ENCODE data around the gene TMPRSS7. TPM values are rescaled to one million over a fixed set of nuclear protein-coding genes. Genes with fewer than 3 reads are reported as not detected.

TMPRSS7 gene, protein sequence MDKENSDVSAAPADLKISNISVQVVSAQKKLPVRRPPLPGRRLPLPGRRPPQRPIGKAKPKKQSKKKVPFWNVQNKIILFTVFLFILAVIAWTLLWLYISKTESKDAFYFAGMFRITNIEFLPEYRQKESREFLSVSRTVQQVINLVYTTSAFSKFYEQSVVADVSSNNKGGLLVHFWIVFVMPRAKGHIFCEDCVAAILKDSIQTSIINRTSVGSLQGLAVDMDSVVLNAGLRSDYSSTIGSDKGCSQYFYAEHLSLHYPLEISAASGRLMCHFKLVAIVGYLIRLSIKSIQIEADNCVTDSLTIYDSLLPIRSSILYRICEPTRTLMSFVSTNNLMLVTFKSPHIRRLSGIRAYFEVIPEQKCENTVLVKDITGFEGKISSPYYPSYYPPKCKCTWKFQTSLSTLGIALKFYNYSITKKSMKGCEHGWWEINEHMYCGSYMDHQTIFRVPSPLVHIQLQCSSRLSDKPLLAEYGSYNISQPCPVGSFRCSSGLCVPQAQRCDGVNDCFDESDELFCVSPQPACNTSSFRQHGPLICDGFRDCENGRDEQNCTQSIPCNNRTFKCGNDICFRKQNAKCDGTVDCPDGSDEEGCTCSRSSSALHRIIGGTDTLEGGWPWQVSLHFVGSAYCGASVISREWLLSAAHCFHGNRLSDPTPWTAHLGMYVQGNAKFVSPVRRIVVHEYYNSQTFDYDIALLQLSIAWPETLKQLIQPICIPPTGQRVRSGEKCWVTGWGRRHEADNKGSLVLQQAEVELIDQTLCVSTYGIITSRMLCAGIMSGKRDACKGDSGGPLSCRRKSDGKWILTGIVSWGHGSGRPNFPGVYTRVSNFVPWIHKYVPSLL
- not detected in 2 replicates for total RNA-seq

DNA sequence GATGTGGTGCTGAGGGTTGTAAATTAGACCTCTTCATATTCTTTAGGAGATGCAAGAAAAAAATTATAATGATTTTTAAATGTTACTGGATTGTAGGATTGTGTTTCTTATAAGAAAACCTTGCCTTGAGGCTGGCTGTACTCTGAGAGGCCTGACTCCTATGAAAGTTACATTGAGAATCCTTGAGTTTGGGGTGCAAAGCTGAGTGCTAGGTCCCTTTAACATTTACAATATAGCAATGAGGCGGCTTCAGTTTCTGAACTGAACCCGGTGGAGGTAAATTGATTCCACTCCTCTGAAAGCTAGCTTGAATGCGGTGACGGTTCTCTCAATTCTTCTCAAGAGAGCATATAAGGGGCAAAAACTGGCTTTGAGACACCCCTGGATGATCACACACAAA, at the start of gene TMPRSS7:
TSS of gene TMPRSS7 (plus strand) at position 301 of the 400 bp plus-strand sequence. CDS start 110 bp downstream, outside the sequence.
- DNase-seq, result no peak

DNA sequence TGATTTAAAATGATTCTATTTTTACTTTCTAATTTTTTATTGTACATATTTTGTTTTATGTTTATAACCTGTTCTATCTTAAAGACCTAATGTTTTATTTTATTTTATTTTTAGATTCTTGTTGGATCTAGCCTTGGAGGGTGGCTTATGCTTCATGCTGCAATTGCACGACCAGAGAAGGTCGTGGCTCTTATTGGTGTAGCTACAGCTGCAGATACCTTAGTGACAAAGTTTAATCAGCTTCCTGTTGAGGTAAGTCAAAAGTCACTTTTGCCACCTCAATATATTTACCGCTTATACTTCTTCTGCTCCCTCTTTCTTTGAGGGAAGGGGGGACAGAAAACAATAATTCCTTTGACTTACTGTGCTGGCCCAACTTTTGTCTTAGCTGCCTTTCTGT, 47.7 kb upstream of the TMPRSS7 start:
- no peak for DNase-seq

DNA sequence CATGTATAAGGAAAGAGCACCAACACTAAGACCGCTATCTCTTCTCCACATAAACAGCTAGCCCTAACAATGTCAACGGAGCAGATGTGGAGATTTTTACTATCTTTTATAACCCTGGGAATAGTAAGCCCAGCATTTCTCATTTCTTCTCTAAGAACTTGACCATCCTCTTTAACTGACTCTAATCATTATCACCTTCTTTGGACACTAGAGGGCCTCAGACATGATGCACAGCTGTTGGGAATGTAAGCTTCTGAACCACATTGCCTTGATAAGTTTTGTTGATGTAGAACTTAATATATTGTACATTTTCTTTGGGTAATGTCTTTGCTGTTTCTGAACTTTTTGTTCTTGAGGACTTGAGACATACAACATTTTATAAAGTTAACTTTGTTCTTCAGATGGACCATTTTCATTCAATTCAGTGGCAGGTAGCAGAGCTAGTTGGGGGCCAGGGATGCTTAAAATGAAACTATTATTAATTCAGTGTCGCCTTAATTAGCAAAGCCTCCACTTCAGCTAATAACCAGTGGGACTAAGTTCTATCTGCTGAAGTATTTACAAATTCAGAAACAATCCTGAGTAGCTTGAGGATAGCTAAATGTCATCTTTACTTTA, 45.4 kb upstream of the TMPRSS7 start:
- DNase-seq, result peak; percentile 80

DNA sequence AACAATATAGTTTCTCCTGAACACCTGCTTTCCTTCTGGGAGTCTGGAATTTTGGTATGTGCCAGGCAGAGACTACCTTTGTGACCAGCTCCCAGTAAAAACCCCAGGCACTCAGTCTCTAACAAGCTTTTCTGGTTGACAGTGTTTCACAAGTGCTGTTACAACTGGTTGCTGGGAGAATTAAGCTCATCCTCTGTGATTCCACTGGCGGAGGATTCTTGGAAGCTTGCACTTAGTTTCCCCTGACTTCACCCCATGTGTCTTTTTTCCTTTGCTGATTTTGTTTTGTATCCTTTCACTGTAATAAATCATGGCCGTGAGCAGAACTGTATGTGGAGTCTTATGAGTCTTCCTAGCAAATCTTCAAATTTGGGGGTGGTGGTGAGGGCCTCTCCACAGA, 41.5 kb upstream of the TMPRSS7 start:
- no peak for DNase-seq

DNA sequence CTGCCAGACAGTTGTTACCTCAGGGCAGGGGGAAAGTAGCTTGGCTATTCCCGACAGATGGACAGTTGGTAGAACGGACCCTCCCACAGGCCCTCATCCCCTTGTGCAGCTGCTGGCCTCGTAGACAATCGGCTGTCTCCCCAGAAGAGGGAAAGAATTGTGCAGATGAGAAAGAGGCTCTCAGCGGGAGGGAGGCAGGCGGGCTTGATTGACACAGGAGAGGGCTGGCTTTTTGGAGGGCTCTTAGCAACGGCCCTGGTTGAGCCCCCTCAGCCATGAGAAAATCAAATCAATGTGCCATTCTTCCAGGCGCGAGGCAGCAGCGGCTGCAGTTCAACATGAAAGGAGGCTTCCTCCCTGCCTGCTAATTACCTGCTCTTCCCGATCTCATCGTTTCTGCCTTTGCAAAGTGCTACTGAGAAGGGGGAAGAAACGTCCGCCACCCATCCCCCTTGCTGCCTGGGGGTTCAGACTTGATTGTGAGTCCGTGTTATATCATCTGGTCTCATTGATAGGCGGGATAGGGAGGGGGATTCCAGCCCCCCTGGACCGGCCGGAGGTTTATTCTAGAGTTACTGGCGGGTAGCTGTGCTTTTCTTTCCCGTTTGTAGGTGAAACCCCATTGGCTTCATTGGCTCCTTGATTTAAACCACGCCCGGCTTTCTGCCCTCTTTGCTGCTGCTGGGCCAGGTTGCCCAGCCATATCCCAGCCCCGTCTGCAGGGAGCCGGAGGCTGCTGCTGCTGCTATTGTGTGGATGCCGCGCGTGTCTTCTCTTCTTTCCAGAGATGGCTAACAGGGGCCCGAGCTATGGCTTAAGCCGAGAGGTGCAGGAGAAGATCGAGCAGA, 35.7 kb upstream of the TMPRSS7 start, which contains the start of gene TAGLN3:
TSS of gene TAGLN3 (plus strand) at position 287 of the 848 bp plus-strand sequence. CDS start at position 788, 501 bp downstream.
- DNase-seq, result peak; percentile 34

DNA sequence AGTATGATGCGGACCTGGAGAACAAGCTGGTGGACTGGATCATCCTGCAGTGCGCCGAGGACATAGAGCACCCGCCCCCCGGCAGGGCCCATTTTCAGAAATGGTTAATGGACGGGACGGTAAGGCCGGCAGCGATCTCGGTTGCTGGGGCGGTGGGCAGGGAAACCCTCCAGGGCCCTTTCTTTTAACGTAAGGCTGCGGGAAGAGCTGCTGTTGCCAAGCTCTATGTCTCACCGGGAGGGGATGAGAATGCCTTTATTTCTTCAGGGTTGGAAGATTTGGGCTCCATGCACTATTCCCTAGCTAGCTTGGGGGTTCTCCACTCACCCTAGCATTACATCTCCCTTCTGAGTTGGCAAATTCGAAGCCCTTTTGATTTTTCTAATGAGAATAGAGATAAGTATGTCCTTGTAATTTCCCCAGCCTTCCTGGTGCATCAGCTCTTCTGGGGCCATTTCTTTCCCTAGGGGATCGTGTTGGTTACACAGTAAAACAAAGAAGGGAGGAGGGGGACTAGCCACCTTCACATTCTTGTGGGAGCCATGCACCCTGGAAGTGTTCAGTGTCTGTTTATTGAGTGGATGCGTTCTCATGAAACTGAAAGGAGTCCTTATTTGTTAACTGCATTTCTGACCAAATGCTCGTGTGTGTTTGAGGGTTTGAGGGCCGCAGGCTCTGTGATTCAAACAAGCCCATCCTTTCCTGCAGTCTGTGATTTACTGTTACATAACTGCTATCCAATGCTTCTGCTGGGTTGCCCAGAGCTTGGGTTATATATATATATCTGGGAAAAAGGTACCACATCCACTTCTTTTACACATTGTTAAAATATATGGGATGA, 34.8 kb upstream of the TMPRSS7 start:
- no peak for DNase-seq

DNA sequence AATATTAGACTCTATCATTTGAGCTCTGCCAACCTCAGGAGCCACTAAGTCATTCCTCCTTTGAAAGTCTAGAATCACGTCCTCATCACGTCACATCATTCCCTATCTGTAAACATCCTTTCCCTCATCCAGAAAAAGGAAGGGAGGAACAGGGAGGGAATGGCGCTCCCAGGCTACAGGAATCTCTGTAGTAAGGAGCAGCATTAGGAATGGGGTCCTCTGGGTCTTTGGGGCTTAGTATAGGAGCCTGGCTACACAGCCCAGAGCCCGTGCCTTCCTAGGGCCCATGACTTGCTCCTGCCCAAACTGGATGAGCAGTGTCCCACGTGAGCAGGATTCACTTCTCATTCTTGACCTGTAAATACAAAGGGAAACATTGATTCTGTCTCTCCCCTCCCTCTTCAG, 34.2 kb upstream of the TMPRSS7 start:
- DNase-seq, result no peak

DNA sequence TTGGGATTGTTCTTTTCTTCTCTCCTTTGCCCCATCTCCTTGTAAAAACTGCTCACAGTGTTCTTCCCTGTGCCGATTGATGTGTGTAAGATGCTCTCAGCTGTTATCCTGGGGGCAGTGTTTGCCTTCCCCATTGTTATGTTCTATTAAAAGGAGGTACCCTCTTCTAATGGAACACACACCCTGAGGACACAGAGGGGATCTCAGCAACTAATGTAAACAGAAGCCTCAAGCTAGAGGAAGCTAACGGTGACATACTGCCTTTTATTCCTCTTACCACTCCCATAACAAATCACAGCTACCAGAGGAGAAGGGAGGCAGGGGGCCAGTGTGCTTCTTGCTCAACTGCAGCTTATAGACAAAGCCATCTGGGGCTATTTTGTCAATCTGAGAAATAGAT, 33.6 kb upstream of the TMPRSS7 start:
- DNase-seq, result no peak

DNA sequence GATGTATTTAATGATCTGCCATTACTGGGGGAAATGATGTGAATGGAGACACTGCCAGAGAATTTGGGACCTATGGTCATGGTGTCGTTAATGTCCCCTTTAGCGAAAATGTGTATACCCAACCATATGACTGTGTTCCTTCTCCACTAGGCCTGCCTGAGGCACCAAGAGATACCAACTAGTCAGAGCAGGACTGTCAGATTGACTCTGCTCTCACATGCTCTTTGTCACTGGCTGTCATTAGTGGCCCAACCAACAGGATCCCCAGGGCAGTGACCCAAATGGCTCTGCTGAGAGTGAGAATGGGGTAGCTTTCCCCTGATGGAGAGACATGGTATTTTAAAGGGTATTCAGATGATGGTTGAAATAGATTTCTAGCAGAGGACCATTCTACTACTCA, 33.0 kb upstream of the TMPRSS7 start:
- DNase-seq, result no peak

DNA sequence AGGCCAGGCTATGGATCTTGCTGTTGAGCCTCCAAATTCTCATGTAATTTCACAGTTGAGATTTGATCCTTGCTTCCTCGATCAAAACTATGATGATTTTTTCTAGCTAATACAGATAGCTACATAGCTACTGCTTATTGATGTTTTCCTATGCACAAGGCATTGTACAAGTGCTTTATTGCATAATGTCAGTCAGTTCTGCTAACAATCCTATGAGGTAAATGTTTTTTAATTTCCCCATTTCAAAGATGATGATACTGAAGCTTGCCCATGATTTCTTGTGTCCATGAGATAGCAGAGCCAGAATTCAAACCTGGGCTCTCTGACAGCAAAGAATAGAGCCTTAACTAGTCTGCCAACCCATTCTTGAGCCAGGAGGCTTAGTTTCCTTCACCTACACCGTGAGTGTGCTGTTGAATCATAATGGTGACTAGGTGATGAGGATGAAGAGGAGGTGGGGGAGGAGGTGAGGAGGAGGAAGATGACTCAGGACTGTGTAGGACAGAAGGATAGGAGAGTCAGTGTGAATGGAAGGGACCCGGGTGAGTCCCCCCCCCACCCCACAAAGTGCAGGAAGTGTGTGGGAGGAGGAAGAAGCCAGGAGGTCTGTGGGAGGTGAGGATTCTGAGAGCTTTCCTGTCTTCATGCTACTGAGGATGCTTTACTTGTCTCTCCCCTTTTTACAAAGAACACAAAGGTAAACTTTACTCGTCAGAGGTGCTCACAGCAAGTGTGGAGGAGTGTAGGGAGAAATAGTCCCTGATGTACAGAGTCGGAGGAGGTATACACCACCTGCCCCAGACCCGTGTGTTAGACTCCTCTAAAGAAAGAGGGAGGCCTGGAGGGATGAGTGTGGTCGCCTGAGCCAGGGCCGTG, 32.2 kb upstream of the TMPRSS7 start:
- peak; percentile 22 for DNase-seq

DNA sequence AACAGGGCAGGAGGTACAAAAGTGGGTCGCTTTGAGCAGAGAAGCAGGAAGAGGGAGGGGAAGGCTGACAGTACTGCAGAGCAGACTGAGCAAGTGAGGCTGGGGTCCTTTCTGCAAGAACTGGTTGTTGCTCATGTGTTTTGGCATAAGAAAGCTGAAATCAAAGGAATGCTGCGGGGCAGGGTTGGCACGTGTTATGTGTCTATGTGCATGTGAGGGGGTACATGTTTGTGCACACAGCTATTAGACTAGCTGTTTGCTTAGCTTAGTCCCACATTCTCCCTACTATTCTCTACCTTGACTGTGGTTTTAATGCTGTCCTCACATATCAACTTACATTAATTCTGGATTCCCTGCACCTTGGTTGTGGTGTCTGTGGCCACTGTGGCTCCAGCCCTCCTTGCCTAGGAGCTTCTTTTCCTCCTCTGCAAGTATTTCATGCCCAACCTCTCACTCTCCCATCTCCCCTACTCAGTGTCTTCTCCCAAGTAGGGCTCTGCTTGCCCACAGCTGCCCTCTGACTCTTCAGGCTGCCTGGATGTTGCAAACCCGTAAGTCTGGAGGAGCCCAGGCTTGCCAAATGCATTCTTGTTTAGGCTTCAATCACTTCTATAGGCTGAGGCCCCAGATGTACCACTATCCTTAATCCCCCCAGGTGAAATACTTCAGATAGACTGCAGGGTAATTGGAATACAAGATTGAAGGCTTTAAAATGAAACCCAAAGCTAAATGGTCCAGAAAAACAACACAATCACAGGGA, 31.0 kb upstream of the TMPRSS7 start:
- no peak for DNase-seq

DNA sequence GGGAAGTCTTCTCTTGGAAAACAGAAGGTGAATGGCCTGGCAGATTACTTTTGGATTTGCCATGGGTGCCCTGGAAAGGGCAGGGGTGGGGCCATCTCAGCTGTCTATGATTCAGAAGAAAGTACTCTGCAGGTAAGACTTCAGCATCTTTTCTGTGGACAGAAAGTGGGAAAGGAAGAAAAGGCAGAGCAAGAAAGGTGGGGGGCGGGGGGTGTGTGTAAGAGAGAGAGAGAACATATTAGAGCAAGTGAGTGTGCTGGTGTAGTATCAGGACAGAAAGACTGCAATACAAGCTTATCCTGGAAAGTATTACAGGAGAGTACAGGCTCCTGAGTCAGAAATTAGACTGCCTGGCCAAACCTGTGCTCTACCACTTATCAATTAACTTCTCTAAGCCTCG, 30.3 kb upstream of the TMPRSS7 start:
- DNase-seq, result no peak

DNA sequence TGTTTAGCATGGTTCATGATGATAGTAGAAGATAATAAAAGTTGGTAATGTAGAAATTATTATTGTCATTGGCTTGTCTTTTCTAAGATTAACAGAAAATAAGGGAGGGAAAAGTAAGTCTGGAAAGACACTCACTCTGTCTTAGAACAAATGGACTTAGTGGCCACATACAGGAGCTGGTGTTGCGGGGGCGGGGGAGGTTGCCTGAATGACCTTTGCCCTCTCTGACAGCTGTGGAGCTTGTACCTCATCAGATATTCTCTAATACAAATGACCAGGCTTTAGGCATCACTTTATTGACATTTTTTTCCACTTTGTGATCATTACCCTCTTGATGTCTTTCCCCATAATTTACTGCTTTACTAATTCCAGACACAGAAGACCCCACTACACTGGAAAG, 29.9 kb upstream of the TMPRSS7 start:
- no peak for DNase-seq

DNA sequence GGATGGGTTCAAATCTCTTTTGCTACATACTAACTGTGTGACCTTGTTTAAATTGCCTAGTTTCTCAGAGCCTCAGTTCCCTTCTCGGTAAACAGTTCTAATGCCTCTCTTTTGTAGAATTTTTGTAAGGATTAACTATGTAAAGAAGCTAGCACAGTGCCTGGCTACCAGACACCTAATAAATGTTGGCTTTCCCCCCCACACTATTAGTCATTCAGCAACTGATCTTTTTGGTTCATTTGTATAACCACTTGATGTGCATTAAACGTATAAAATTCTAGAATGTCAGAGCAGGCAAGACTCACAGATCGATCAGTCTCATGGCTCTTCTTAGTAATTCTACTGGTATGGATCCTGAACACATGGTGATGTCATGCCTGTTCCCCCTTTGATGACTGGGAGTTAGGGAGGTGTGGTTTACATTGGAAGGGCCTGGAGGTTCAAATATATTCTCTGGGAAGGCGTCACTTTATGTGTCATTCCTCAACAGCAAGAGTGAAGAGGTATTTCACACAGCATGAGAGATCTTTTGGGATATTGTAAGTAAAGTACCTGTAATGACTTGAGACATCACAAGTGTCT, 29.4 kb upstream of the TMPRSS7 start:
- DNase-seq, result no peak

DNA sequence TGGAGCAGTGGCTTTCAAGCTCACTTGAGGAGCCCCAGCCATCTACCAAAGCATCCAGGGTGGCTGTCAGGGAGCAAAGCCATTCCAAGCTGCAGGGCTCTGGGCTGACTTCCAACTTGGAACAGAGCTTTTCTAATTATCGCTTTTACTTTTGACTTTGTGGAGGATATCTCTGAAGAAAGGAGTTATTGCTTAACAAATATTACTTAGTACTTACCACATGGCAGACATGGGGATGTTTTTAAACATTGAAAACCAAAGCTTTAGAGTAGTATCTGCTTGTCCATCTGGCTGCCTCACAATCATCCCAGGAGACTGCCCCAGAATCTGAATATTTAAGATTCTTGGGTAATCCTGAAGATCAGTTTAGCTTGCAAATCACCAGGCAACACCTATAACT, 26.9 kb upstream of the TMPRSS7 start:
- no peak for DNase-seq

DNA sequence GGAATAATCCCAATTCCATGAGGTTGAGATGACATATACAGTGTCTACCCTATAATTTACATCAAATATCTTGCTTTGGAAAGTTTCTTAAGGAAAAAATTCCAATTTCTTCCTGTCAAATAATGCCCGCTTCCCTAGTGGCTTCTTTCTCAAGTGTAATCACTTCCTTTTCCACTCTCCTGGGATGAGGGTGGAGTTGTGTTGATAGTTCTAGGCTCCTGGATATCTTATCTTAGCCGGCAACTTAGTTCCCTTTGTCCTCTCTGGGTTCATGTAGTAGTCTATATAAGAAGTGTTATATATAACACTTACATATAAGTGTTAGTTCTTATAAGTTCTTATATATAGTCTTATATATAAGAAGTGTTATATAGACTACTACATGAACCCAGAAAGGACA, 24.9 kb upstream of the TMPRSS7 start:
- DNase-seq, result no peak

DNA sequence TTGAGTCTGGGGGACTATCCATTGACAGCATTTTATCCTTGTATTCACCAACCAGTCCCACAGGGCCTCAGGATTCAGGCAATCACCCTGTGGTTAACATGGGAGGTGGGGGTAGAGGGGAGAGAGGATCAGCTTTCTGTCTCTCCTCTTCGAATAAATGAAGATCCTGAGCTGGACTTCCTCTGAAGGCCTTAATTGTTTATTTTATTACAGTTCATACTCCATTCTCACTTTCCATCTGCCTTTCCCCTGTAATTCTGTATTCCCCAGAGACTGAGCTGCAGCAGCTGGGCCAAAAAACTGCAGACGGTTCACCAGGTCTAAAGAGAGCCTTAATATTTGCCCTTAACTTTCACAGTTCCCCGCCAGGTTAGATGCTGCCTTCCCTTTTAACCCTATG, 23.9 kb upstream of the TMPRSS7 start:
- no peak for DNase-seq

DNA sequence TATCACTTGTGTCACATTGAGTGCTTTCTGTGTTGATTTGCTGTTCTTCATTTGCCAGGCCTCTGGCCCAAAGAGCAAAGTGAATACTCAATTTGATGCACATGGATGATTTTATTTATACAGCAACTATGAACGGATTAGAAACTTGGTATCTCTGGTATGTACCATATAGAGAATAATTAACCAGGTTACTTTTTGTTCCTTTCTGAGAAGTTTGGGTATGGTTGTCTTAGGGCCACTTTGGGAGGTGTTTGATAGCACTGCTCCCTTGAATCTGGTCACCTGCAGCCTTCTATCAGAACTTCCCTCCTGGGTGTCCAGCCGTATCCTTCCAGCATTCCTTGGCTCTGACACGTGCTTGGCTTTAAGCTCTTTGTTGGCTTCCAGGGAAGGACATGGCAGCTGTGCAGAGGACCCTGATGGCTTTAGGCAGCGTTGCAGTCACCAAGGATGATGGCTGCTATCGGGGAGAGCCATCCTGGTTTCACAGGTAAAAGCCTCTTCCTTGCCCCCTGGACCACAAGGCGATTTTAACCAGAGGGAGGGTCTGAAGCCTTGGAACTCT, 23.1 kb upstream of the TMPRSS7 start:
- no peak for DNase-seq

Measured in dermis blood vessel endothelial cell (primary cell).